A172 (cell line): ENCODE measurements around the gene GRIK2. TPM values are rescaled to one million over a fixed set of nuclear protein-coding genes. Genes with fewer than 3 reads are reported as not detected.

Experiments used
- DNase-seq: peaks from one replicate; pipeline ENCODE4 v3.0.0-alpha.2; 2015; ENCODE audit warnings: low spot score
- total RNA-seq: library from RNA; depleted of rRNA; stranded (reverse); fragments of >200 nt; shearing (Covaris generic); gene quantifications from 2 replicates; pipeline ENCODE4 v1.2.3, GENCODE V29; 2014

GRIK2 gene
- total RNA-seq, 1 experiment from 2014 or later, result 0.12 TPM

- no peak for DNase-seq
Observed at GRCh38 chr6:101711518-101711917, 318.0 kb downstream of the GRIK2 start.

DNA sequence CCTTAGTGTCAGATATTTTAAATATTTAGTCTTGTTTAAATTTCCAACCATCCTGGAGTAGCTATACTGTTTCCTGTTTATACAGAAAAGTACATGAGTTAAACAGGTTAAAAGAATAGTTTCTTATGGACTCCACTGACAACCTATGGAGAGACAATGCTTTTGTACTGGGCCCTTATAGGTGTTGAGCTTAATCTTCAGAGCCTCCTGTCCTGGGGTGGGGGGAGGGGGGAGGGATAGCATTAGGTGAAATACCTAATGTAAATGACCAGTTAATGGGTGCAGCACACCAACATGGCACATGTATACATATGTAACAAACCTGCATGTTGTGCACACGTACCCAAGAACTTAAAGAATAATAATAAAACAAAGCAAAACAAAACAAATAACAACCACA is 322.9 kb downstream of the GRIK2 start:
- no peak for DNase-seq

DNA sequence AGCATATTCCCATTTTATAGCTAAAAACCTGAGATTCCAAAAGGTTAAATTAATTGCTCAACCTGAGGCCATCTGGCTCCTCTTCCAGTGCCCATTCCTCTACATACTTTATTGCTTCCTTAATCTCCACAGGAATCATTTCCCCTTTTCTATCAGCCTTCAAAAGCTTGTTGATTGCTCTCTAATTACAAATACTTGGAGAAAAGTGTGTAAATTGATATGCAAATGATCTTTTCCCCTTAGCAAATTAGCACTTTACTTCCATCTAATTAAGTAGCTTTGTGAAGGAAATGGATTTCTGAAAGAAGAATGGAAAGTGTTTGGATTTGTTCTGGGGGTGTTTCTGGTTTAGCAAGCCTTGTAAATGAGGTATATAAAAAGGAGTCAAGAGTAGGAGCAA is 323.3 kb downstream of the GRIK2 start:
- no peak for DNase-seq

- no peak for DNase-seq
Observed at GRCh38 chr6:101719521-101719920, 326.0 kb downstream of the GRIK2 start.

DNA sequence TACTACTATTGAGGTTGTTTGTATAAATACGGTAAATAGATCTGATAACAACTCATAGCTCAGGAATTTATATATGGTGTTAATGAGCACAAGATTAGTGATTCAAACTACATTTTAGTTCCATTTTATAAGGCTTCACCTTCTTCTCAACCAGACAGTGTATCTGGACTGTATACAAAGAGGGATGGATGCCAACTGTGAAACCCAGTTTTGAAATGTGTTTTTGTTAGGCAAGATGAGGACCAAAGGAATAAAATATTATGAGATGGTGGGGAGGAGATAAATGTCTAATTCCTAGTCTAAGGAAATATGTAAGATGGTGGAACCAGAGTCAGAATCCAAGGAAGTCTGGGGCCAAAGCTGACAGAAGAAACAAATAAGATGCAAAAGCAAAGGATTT is 329.0 kb downstream of the GRIK2 start:
- no peak for DNase-seq

DNA sequence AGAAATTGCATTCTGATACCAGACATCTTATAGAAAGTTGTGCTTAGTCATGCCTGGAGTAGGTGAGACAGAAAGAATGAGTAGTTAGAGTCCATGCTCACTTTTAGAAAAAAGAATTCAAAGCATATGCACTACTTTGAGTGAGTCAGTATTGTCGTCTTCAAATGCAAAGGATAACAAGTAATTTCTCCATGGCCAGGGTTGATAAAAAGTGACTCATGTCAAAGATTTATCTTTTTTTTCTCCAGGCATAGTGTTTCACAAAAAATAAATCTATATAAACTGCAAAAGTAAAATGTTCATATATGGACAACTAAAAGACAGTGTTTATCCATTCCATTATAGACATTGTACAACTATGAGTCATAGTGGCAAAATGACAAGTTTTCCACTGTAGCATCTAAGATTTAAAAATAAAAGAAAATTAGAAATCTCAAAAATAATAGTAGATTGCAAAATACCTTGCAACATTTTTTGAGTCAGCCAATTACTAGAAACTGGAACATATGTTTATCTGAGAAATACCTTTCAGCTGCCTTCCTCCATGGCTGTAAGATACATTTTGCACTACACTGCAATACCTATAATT is 329.6 kb downstream of the GRIK2 start:
- DNase-seq, result peak; percentile 46

- no peak for DNase-seq
Observed at GRCh38 chr6:101728388-101728787, 334.9 kb downstream of the GRIK2 start.

DNA sequence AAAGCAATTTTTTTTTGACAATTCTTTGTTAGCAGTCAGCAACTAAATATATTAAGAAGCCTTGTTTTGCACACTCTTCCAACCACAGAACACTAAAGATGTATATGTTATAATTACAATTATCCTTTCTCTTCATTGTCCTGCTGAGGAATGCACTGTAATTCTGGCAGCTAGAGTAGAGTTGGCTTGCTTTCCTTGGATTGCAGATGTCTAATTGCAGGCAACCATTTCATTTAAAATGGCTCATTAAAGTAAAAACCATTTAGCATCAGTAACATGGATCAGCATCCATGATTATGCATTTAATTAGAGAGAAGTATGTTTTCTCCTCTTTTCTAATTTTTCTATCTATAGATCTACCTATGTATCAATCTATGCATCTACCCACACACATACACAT is 335.4 kb downstream of the GRIK2 start:
- no peak for DNase-seq

DNA sequence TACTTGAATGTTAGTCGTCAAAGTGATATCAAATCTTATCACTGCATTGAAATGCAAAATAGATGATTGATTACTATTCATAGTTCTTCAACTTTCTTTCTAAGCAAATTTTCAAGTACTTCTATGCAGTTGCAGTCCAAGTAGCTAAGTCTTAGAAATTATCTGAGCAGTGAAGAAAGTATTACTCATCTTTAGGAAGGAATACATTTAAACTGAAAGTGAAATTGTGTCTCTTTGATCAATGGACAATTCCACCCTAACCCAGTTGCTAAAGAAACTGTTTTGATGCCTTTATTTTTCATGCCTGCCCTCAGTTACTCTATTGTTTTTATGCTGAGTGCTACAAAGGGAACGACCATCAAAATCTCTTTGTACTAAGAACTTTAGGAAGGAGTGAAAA is 337.4 kb downstream of the GRIK2 start:
- DNase-seq, result no peak

GRCh38 chr6:101733899-101734298 is 340.4 kb downstream of the GRIK2 start:
- no peak for DNase-seq

DNA sequence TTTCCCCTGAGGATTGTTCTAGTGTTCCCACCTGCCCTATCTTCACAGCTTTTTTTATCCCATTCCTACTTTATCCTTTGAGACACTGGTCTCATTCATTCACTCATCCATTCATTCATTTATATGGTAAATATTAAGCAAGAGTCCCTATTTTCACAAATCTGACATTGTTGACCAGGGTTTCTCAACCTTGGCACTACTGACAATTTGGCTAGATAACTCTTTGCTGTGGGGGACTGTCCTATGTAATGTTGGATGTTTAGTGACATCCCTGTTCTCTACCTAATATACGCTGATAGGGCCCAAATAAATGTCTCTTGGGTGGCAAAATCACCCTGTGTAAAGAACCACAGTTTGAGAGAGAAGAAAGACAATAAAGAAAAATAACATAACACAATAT is 345.0 kb downstream of the GRIK2 start:
- no peak for DNase-seq

- no peak for DNase-seq
Observed at GRCh38 chr6:101740631-101741030, 347.1 kb downstream of the GRIK2 start.

GRCh38 chr6:101741474-101742171 is 348.1 kb downstream of the GRIK2 start:
- DNase-seq, result no peak

- no peak for DNase-seq
Observed at GRCh38 chr6:101747160-101747559, 353.7 kb downstream of the GRIK2 start.

DNA sequence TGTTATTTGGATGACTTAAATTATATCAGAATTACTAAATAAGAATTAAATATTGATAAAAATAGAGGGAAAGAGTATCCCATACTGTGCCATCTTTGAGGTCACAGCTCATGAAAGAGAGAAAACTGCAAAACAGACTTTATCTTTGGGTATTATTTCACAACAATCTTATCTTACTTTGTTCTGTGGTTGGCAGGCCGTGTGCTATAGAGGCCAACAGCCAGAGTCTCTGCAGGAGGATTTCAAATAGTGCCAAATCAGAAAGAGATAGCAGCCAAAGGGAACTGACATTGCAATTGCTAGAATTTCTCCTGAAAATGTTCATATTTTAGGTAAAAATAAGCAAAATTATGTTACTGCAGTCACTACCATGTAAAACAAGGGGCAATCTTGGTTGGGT is 354.2 kb downstream of the GRIK2 start:
- DNase-seq, result no peak

- no peak for DNase-seq
Observed at GRCh38 chr6:101755931-101756330, 362.4 kb downstream of the GRIK2 start.

DNA sequence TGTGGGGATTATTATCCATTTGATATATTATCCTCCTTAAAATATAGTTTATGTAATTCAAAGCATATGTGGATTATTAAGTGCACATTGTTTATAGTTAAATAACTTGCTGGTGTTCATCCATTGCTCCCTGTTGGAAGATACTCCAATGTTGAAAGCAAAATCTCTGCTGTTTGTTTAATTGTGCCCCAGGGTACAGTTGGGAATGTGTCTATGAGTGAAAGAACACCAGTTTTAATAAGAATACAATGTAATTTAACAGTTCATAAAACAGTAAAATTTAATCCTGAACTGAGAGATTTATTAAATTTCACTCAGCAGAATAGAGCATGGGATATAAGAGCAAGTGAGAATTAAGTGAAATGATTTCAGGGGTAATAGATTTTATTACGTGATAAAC is 364.9 kb downstream of the GRIK2 start:
- no peak for DNase-seq

- DNase-seq, result no peak
Observed at GRCh38 chr6:101760843-101761621, 367.5 kb downstream of the GRIK2 start.

DNA sequence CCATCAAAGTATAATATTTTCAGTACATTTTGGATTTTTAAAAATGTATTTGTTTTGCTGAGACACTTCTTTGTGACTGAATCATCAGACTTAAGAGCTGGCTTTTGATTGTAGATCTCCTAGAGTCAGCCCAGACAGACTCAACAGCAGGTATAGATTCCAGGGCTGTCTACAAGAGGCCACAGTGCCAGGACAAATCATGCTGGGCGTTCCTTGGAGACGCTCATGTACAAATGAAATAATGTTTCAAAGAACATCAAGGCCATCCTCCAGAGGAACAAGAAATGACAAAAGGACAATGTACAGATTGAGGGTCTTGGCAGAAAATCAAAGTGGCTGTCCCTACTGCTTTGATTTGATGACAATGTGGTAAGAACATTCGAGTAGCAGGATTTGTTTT is 369.3 kb downstream of the GRIK2 start:
- DNase-seq, result no peak

- no peak for DNase-seq
Observed at GRCh38 chr6:101765281-101765680, 371.8 kb downstream of the GRIK2 start.

DNA sequence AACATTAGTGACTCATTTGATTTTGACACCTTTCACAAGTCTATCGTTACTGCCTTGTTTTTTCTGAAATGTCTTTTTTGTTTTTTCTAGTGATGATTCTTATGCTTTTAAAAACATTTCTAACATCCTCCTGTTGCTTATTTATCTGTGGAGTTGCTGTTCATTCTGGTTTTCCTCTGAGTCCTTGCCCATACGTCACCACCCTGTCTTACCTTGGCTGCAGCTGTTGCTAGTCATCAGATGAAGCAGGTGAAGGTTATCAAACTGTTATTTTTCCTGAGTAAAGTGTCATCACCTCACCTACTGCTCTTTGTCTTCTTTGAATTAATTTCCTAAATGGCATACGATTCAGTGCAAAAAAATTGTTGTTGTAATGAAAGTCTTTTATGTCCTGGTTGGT is 376.6 kb downstream of the GRIK2 start:
- no peak for DNase-seq

GRCh38 chr6:101776919-101777350 is 383.4 kb downstream of the GRIK2 start:
- DNase-seq, result no peak

DNA sequence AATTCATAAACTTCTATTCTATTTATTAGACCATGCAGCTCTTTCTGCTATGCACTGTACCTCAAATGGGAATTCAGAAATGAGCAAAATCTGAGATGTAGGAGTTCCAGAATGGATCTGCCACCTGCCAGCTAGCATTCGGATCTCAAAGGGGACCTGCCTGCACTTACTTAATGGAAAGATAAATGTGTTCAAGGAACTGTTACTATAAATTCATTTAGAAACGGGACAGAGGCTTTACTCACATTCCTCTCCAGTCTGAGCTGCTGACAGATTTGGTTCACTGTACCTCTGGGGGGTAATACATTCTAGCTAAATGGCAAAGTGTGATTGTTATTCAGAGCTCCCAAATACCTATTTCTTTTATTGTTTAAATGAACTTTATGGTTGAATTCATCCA is 384.1 kb downstream of the GRIK2 start:
- no peak for DNase-seq
